HEK293 (cell line): ENCODE results near the gene LRP1B.

Experiments used
- CTCF ChIA-PET: fragments of 350-600 bp; formaldehyde crosslinking; extraction: SDS; loops from one replicate; lab custom pipeline; 2021; ENCODE audit warnings: antibody characterized with exemption; lab: Yijun Ruan, JAX
- POLR2A ChIA-PET: fragments of 300-600 bp; formaldehyde crosslinking; extraction: SDS; loops from one replicate; lab custom pipeline; 2020; ENCODE audit warnings: antibody characterized with exemption, inconsistent platforms; lab: Yijun Ruan, JAX
- H3K27ac ChIP-seq: fragments of 200-500 bp; sonication (Bioruptor generic); 2 replicates; pipeline ENCODE4 v1.5.1; 2014; ENCODE audit warnings: low read depth, low read length, control low read depth, inconsistent platforms; ENCODE audit errors: extremely low read depth
- H3K36me3 ChIP-seq, 2 experiments: fragments of 200-500 bp in 1 of 2; sonication (Bioruptor generic) in 1 of 2; 1 replicate in 1 of 2; 2 replicates in 1 of 2; pipeline ENCODE4 v1.5.1; 2014 to 2017; ENCODE audit warnings: inconsistent platforms in 2 of 2, low read length in 2 of 2; ENCODE audit not compliant: control insufficient read depth in 2 of 2, insufficient read depth in 1 of 2
- H3K4me1 ChIP-seq: fragments of 200-500 bp; sonication (Bioruptor generic); 2 replicates; pipeline ENCODE4 v1.5.1; 2014; ENCODE audit warnings: mild to moderate bottlenecking, low read length, inconsistent platforms; ENCODE audit not compliant: control insufficient read depth, insufficient read depth
- H3K4me3 ChIP-seq: 2 replicates; pipeline ENCODE4 v1.5.1; 2011; ENCODE audit warnings: low read depth, mild to moderate bottlenecking, control low read depth, low read length, moderate library complexity
- H3K9me3 ChIP-seq: fragments of 200-500 bp; sonication (Bioruptor generic); 2 replicates; pipeline ENCODE4 v1.5.1; 2014; ENCODE audit warnings: low read depth, low read length, inconsistent platforms; ENCODE audit not compliant: control insufficient read depth, insufficient read depth
- BCL11B ChIP-seq: fragments of 450-650 bp; formaldehyde crosslinking; IDR thresholded peaks from 2 replicates; pipeline ENCODE4 v1.5.1; 2016; ENCODE audit warnings: low read depth, missing biosample characterization, missing genetic modification characterization
- KLF7 ChIP-seq: fragments of 450-650 bp; formaldehyde crosslinking; IDR thresholded peaks from 2 replicates; pipeline ENCODE4 v1.5.1; 2016; ENCODE audit warnings: missing biosample characterization, missing genetic modification characterization, borderline replicate concordance
- OVOL3 ChIP-seq: fragments of 450-650 bp; formaldehyde crosslinking; IDR thresholded peaks from 2 replicates; pipeline ENCODE4 v1.5.1; 2016; ENCODE audit warnings: missing biosample characterization, missing genetic modification characterization
- PRDM6 ChIP-seq: fragments of 450-650 bp; formaldehyde crosslinking; IDR thresholded peaks from 2 replicates; pipeline ENCODE4 v1.5.1; 2017; ENCODE audit warnings: missing biosample characterization, missing genetic modification characterization
- YY2 ChIP-seq: fragments of 450-650 bp; formaldehyde crosslinking; IDR thresholded peaks from 2 replicates; pipeline ENCODE4 v1.5.1; 2016; ENCODE audit warnings: missing biosample characterization, missing genetic modification characterization
- ZBTB49 ChIP-seq: fragments of 450-650 bp; formaldehyde crosslinking; IDR thresholded peaks from 2 replicates; pipeline ENCODE4 v1.5.1; 2016; ENCODE audit warnings: missing biosample characterization, missing genetic modification characterization, low read depth
- ZEB2 ChIP-seq: fragments of 450-650 bp; formaldehyde crosslinking; IDR thresholded peaks from 2 replicates; pipeline ENCODE4 v1.5.1; 2016; ENCODE audit warnings: missing biosample characterization, missing genetic modification characterization
- ZNF138 ChIP-seq: fragments of 450-650 bp; formaldehyde crosslinking; IDR thresholded peaks from 2 replicates; pipeline ENCODE4 v1.5.1; 2016; ENCODE audit warnings: missing biosample characterization, missing genetic modification characterization, borderline replicate concordance
- ZNF214 ChIP-seq: fragments of 450-650 bp; formaldehyde crosslinking; IDR thresholded peaks from 2 replicates; pipeline ENCODE4 v1.5.1; 2017; ENCODE audit warnings: missing biosample characterization, mild to moderate bottlenecking, missing genetic modification characterization, borderline replicate concordance
- ZNF274 ChIP-seq, 2 experiments: fragments of 200-500 bp in 1 of 2; fragments of 450-650 bp in 1 of 2; sonication (Bioruptor generic) in 1 of 2; formaldehyde crosslinking in 1 of 2; IDR thresholded peaks; 2 replicates each; pipeline versions ENCODE4 v1.5.1 to v1.6.1; 2014 to 2016; ENCODE audit warnings: borderline replicate concordance in 1 of 2, inconsistent platforms in 1 of 2, low read length in 1 of 2, missing biosample characterization in 1 of 2, missing genetic modification characterization in 1 of 2
- ZNF302 ChIP-seq: fragments of 450-650 bp; formaldehyde crosslinking; IDR thresholded peaks from 2 replicates; pipeline ENCODE4 v1.5.1; 2016; ENCODE audit warnings: missing biosample characterization, missing genetic modification characterization, low read depth
- ZNF37A ChIP-seq: fragments of 450-650 bp; IDR thresholded peaks from 2 replicates; pipeline ENCODE4 v1.5.1; 2018; ENCODE audit warnings: missing biosample characterization, missing genetic modification characterization
- ZNF404 ChIP-seq: fragments of 450-650 bp; formaldehyde crosslinking; IDR thresholded peaks from 2 replicates; pipeline ENCODE4 v1.5.1; 2017; ENCODE audit warnings: missing biosample characterization, missing genetic modification characterization
- ZNF501 ChIP-seq: fragments of 450-650 bp; formaldehyde crosslinking; IDR thresholded peaks from 2 replicates; pipeline ENCODE4 v1.5.1; 2016; ENCODE audit warnings: missing biosample characterization, missing genetic modification characterization
- ZNF510 ChIP-seq: fragments of 450-650 bp; formaldehyde crosslinking; IDR thresholded peaks from 2 replicates; pipeline ENCODE4 v1.5.1; 2018; ENCODE audit warnings: mild to moderate bottlenecking, missing genetic modification characterization, missing biosample characterization; ENCODE audit not compliant: insufficient replicate concordance
- ZNF549 ChIP-seq: fragments of 450-650 bp; IDR thresholded peaks from 2 replicates; pipeline ENCODE4 v1.5.1; 2018; ENCODE audit warnings: missing biosample characterization, missing genetic modification characterization, mild to moderate bottlenecking, inconsistent platforms, moderate library complexity
- ZNF571 ChIP-seq: fragments of 450-650 bp; formaldehyde crosslinking; IDR thresholded peaks from 2 replicates; pipeline ENCODE4 v1.5.0; 2017; ENCODE audit warnings: missing biosample characterization, missing genetic modification characterization
- ZNF626 ChIP-seq: fragments of 450-650 bp; sonication (Bioruptor Pico); formaldehyde crosslinking; IDR thresholded peaks from 2 replicates; pipeline ENCODE4 v1.5.1; 2018; ENCODE audit warnings: missing biosample characterization, missing genetic modification characterization, inconsistent platforms
- ZNF768 ChIP-seq: fragments of 450-650 bp; formaldehyde crosslinking; IDR thresholded peaks from 2 replicates; pipeline ENCODE4 v1.5.1; 2018; ENCODE audit warnings: missing biosample characterization, mild to moderate bottlenecking, missing genetic modification characterization
- TF ChIP-seq, protein P1 (sequence below): fragments of 450-650 bp; formaldehyde crosslinking; IDR thresholded peaks from 2 replicates; pipeline ENCODE4 v1.5.1; 2017; ENCODE audit warnings: missing biosample characterization, missing genetic modification characterization
- TF ChIP-seq, protein P2 (sequence below): fragments of 450-650 bp; formaldehyde crosslinking; conservative IDR thresholded peaks from 2 replicates; pipeline ENCODE4 v1.5.1; 2016; ENCODE audit warnings: low read depth, missing biosample characterization, missing genetic modification characterization
- TF ChIP-seq, protein P3 (sequence below): fragments of 450-650 bp; IDR thresholded peaks from 2 replicates; pipeline ENCODE4 v1.5.1; 2018; ENCODE audit warnings: missing biosample characterization, mild to moderate bottlenecking, missing genetic modification characterization

The LRP1B gene

DNA sequence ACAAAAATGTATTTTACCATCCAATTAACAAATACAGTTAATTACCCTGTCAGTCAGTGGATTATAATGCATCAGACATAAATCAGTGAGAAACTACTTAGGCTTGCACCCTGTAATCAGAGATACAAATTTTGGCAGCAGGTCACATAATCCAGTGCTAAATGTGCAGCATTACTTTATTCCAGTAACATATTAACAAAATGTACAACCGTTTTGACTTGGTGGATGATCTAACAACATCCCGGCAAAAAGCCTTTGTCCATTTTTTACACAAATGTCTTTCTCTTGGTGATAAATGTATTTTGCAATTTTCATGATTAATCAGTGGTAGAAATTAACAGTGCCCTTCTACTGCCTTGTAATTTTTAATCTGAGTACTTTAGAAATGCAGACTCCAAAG lies 162.8 kb downstream of the LRP1B start (continued):
- TF ChIP-seq ZNF274 (IDR thresholded peaks at IDR 0.05; ENCODE audit: low read length) (no peak), ZNF274 (tag by site-specific recombination; IDR thresholded peaks at IDR 0.05; ENCODE audit: borderline replicate concordance) (no peak), ZNF501 (tag by site-specific recombination) (no peak), ZNF37A (tag by site-specific recombination) (no peak), ZNF138 (tag by site-specific recombination) (no peak), ZBTB49 (no peak), ZNF549 (tag by site-specific recombination) (no peak), ZEB2 (tag by site-specific recombination) (no peak), ZNF626 (tag by site-specific recombination) (no peak)
- TF ChIP-seq, protein P1, sequence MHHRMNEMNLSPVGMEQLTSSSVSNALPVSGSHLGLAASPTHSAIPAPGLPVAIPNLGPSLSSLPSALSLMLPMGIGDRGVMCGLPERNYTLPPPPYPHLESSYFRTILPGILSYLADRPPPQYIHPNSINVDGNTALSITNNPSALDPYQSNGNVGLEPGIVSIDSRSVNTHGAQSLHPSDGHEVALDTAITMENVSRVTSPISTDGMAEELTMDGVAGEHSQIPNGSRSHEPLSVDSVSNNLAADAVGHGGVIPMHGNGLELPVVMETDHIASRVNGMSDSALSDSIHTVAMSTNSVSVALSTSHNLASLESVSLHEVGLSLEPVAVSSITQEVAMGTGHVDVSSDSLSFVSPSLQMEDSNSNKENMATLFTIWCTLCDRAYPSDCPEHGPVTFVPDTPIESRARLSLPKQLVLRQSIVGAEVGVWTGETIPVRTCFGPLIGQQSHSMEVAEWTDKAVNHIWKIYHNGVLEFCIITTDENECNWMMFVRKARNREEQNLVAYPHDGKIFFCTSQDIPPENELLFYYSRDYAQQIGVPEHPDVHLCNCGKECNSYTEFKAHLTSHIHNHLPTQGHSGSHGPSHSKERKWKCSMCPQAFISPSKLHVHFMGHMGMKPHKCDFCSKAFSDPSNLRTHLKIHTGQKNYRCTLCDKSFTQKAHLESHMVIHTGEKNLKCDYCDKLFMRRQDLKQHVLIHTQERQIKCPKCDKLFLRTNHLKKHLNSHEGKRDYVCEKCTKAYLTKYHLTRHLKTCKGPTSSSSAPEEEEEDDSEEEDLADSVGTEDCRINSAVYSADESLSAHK (tag by site-specific recombination): no peak
- TF ChIP-seq, protein P2, sequence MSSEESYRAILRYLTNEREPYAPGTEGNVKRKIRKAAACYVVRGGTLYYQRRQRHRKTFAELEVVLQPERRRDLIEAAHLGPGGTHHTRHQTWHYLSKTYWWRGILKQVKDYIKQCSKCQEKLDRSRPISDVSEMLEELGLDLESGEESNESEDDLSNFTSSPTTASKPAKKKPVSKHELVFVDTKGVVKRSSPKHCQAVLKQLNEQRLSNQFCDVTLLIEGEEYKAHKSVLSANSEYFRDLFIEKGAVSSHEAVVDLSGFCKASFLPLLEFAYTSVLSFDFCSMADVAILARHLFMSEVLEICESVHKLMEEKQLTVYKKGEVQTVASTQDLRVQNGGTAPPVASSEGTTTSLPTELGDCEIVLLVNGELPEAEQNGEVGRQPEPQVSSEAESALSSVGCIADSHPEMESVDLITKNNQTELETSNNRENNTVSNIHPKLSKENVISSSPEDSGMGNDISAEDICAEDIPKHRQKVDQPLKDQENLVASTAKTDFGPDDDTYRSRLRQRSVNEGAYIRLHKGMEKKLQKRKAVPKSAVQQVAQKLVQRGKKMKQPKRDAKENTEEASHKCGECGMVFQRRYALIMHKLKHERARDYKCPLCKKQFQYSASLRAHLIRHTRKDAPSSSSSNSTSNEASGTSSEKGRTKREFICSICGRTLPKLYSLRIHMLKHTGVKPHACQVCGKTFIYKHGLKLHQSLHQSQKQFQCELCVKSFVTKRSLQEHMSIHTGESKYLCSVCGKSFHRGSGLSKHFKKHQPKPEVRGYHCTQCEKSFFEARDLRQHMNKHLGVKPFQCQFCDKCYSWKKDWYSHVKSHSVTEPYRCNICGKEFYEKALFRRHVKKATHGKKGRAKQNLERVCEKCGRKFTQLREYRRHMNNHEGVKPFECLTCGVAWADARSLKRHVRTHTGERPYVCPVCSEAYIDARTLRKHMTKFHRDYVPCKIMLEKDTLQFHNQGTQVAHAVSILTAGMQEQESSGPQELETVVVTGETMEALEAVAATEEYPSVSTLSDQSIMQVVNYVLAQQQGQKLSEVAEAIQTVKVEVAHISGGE (tag by site-specific recombination): no peak

DNA sequence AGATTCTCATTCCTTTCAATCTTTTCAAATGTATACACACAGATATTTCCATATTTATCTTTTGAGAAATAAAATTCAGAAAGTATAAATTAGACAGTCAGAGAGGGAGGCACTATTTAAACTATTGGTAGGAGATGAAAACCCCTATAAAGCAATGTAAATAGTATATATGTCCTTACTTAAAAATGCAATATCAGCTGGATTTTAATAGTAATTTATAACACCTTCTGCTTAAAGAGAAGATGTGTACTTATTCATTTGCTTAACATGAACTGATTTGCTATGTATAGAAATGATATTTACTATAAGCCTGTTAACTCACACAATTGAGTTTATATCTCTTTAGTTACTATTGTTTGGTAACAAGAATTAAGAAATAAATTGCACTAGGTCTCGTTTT lies 163.3 kb downstream of the LRP1B start:
- H3K4me3 ChIP-seq: no peak overlapping the region
- ChIA-PET CTCF (interaction anchor here (0.7 kb wide), 1 partner anchor 799 kb away, joined by 3 read pairs; no protein-coding TSS in a partner anchor), POLR2A (no interaction called here)
- no peaks in the 10 kb centered on the region for H3K4me1 ChIP-seq
- H3K36me3 ChIP-seq: no peaks in the 10 kb centered on the region
- H3K9me3 ChIP-seq: no peaks in the 10 kb centered on the region
- no peak overlapping the region for H3K27ac ChIP-seq
- TF ChIP-seq ZNF214 (tag by site-specific recombination) (no peak), ZNF768 (no peak), BCL11B (tag by site-specific recombination) (no peak), YY2 (tag by site-specific recombination) (no peak), ZNF37A (tag by site-specific recombination) (no peak), ZNF404 (tag by site-specific recombination) (no peak), ZNF302 (tag by site-specific recombination) (no peak), ZNF571 (tag by site-specific recombination) (no peak), OVOL3 (tag by site-specific recombination) (no peak), ZNF510 (no peak), PRDM6 (no peak), KLF7 (tag by site-specific recombination) (no peak)
- TF ChIP-seq, protein P3, sequence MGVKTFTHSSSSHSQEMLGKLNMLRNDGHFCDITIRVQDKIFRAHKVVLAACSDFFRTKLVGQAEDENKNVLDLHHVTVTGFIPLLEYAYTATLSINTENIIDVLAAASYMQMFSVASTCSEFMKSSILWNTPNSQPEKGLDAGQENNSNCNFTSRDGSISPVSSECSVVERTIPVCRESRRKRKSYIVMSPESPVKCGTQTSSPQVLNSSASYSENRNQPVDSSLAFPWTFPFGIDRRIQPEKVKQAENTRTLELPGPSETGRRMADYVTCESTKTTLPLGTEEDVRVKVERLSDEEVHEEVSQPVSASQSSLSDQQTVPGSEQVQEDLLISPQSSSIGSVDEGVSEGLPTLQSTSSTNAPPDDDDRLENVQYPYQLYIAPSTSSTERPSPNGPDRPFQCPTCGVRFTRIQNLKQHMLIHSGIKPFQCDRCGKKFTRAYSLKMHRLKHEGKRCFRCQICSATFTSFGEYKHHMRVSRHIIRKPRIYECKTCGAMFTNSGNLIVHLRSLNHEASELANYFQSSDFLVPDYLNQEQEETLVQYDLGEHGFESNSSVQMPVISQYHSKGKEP (tag by site-specific recombination): no peak
